SK-N-SH (cell line): ENCODE measurements around the gene ONECUT1.

Source experiments
- MAX ChIP-seq: IDR thresholded peaks from 2 replicates; pipeline ENCODE4 v1.4.0; 2012; ENCODE audit warnings: low read depth
- RAD21 ChIP-seq: IDR thresholded peaks from 2 replicates; pipeline ENCODE4 v1.6.1; 2012; ENCODE audit warnings: mild to moderate bottlenecking, low read length

- no peak for TF ChIP-seq MAX
- no peak for TF ChIP-seq RAD21
Observed at GRCh38 chr15:52788099-52788986, 1.8 kb downstream of the ONECUT1 start.
